GM21360 (cell line): ENCODE data around the gene FKBP15.

Experiments
- ATAC-seq: cut with Tn5 transposase; IDR thresholded peaks from one replicate; pipeline ENCODE4 v1.9.1; 2021; ENCODE audit warnings: mild to moderate bottlenecking, moderate library complexity; ENCODE audit not compliant: unreplicated experiment

FKBP15 gene

GRCh38 chr9:113231701-113232100 lies 10.6 kb upstream of the FKBP15 start:
- no peak for ATAC-seq

GRCh38 chr9:113228130-113228665 lies 7.1 kb upstream of the FKBP15 start:
- ATAC-seq: no peak

- ATAC-seq: no peak
These were observed 6.4 kb upstream of the FKBP15 start for GRCh38 chr9:113227436-113227835.

- no peak for ATAC-seq
These were observed 2.9 kb upstream of the FKBP15 start for GRCh38 chr9:113223963-113224362.

GRCh38 chr9:113222482-113222841 lies 1.4 kb upstream of the FKBP15 start:
- no peak for ATAC-seq

- no peak for ATAC-seq
These were observed 864 bp upstream of the FKBP15 start for GRCh38 chr9:113221800-113222481.

GRCh38 chr9:113220467-113221002 lies 542 bp downstream of the FKBP15 start:
- ATAC-seq: no peak

- peak; percentile 46 for ATAC-seq
These were observed 1.1 kb downstream of the FKBP15 start for GRCh38 chr9:113219969-113220368.

GRCh38 chr9:113219186-113219936 lies 1.7 kb downstream of the FKBP15 start:
- peak; percentile 35 for ATAC-seq

GRCh38 chr9:113216406-113216805 lies 4.7 kb downstream of the FKBP15 start:
- ATAC-seq: no peak

- ATAC-seq: no peak
These were observed 5.9 kb downstream of the FKBP15 start for GRCh38 chr9:113215132-113215531.

- ATAC-seq: no peak
These were observed 10.3 kb downstream of the FKBP15 start for GRCh38 chr9:113210815-113211214.

GRCh38 chr9:113205861-113206260 lies 15.2 kb downstream of the FKBP15 start:
- ATAC-seq: no peak

- ATAC-seq: no peak
These were observed 15.6 kb downstream of the FKBP15 start for GRCh38 chr9:113205432-113205831.

- ATAC-seq: no peak
These were observed 21.3 kb downstream of the FKBP15 start for GRCh38 chr9:113199683-113200329.

GRCh38 chr9:113192455-113192854 lies 28.6 kb downstream of the FKBP15 start:
- no peak for ATAC-seq

GRCh38 chr9:113187929-113188595 lies 33.0 kb downstream of the FKBP15 start:
- no peak for ATAC-seq

- ATAC-seq: no peak
These were observed 34.8 kb downstream of the FKBP15 start for GRCh38 chr9:113186137-113186755.

GRCh38 chr9:113185271-113185670 lies 35.8 kb downstream of the FKBP15 start:
- ATAC-seq: no peak

GRCh38 chr9:113184539-113184938 lies 36.5 kb downstream of the FKBP15 start:
- no peak for ATAC-seq
